ENCODE results near the gene LY9.

- TF ChIP-seq POLR2A (IDR thresholded peaks at IDR 0.05) (no peak), CTCF (IDR thresholded peaks at IDR 0.05) (no peak), EP300 (IDR thresholded peaks at IDR 0.05) (no peak)
These were observed 57.8 kb downstream of the LY9 start for GRCh38 chr1:160853754-160854153.

Data from ovary (tissue), 3 donors.